Measurements from ENCODE around the gene ZBTB5.
"Not testable (repeated sequence)": the region's sequence is repeated elsewhere in the genome, so short reads cannot be mapped to it uniquely, and the experiment has no call there.

ZBTB5 gene

GRCh38 chr9:37485389-37486255, 20.4 kb upstream of the ZBTB5 start, which contains the start of gene POLR1E:
TSS of gene POLR1E (plus strand) at chr9:37485948. CDS start at chr9:37486048, 100 bp downstream.
- peak; percentile 88 to 98 for DNase-seq

DNA sequence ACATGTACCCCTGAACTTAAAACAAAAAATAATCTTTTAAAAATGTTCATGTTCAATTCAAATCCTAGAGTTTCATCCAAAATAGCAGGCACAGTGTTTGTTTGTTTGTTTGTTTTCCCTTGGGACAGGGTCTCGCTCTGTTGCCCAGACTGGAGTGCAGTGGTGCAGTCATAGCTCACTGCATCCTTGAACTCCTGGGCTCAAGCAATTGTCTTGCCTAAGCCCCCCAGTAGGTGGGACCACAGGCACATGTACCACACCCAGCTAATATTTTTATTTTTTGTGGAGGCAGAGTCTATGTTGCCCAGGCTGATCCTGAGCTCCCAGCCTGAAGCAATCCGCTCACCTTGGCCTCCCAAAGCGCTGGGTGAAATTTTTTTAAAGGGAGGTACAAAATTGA, 15.5 kb upstream of the ZBTB5 start:
- DNase-seq = peak in 1 of 2 experiments; percentile 18

DNA sequence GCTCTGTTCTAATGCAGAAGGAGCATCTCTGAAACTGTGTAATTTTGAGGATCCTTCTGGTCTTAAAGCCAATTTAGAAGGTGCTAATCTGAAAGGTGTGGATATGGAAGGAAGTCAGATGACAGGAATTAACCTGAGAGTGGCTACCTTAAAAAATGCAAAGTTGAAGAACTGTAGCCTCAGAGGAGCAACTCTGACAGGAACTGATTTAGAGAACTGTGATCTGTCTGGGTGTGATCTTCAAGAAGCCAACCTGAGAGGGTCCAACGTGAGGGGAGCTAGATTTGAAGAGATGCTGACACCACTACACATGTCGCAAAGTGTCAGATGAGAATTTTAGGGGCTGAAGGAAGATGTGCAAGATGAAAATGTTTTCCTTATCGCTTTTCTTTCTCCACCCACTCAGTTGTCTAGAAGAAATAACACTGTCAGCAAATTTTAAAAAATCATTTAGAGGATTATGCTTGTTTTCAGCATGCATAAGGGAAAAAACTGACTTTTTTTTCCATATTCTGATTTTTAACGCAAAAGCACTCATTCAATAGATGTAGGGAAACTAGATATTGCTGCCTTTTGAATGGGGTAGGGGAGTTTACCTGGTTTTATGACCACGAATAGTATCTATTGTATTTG, 12.9 kb upstream of the ZBTB5 start:
- DNase-seq = not testable (repeated sequence)

GRCh38 chr9:37477443-37477842, 12.2 kb upstream of the ZBTB5 start:
- DNase-seq = not testable (repeated sequence)

GRCh38 chr9:37476930-37477329, 11.7 kb upstream of the ZBTB5 start:
- no peak for DNase-seq

DNA sequence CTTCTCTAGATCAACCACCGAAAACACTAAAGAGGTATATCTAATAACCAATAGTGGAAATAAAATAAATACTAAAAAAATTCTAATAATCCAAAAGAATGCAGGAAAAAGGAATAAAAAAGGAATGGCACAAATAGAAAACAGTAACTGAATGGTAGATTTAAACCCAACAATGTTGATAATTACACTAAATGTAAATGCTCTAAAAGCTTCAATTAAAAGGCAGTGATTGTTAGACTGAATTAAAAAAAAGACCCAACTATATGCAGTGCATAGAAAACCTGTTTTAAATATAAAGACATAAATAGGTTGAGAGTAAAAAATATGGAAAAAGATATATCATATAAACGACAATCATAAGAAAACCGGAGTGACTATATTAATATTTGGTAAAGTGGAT, 9.2 kb upstream of the ZBTB5 start:
- DNase-seq = no peak

DNA sequence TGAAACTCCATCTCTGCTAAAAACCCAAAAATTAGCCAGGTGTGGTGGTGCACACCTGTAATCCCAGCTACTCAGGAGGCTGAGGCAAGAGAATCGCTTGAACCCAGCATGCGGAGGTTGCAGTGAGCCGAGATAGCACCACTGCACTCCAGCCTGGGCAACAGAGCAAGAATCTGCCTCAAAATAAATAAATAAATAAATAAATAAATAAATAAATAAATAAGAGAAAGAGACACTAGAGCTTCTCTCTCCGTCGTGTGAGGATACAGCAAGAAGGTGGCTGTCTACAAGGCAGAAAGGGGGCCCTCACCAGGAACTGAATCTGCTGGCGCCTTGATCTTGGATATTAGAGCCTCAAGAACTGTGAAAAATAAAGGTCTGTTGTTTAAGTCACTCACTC, 8.7 kb upstream of the ZBTB5 start:
- not testable (repeated sequence) for DNase-seq

- no peak for DNase-seq
Observed at GRCh38 chr9:37471942-37472684, 6.9 kb upstream of the ZBTB5 start.

GRCh38 chr9:37468620-37469019, 3.4 kb upstream of the ZBTB5 start:
- no peak for DNase-seq

- DNase-seq = not testable (repeated sequence)
Observed at GRCh38 chr9:37467530-37467929, 2.3 kb upstream of the ZBTB5 start.

- peak; percentile 50 to 63 for DNase-seq
Observed at GRCh38 chr9:37466037-37466709, 923 bp upstream of the ZBTB5 start.

DNA sequence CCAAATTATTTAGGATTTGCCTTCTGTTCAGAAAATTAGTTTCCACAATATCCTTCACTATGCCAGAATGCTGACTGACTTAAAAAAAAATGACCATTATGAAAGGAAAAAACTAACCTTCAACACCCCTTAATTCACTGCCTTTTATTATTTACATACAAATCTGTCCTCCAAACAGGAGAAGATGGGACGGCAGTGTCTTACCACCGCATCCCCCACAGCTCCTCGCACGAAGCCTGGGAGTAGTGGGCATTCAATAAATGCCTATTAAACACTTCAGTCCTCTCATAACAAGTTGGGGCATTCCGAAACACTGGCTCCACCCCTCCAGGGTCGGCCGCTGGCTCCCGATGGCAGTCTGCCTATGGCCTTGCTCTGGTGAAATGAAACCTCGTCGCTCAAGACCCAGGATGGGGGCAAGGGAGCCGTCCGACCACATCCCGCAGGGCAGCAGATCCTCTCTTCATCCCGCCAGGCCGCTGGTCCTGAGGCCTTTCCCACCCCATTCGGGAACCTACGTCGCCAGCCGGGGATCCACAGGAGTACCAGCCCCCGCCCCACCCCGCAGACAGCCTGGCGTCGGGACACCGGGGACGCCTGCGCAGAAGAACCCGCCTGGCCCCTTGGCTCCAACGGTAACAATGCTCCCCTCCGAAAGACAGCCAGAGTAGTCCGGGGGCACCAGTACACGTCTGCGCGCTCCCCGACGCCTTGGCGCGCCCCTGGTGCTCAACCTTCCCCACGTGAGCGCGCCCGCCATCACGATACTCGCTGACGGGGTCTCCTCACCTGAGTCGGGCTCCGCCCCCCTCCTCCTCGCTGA, 613 bp downstream of the ZBTB5 start:
- peak; percentile 65 to 97 for DNase-seq

DNA sequence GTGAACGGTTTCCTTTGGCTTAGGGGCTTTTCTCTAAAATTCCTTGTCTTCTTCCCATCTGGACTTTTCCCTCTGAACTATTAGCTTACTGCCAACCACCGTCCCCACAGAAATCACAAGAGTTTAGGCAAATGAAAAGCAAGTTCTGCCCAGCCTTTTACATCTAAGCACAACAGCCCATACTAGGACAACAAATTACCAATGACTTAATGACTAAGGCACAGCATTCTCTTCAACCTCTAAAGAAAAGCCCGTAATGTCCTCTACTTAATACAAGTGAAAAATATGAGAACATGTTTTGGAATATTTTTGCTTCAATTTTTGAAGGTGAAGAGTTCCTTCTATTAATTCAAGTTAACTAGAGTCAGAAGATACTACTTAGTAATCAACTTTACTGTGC, 1.2 kb downstream of the ZBTB5 start:
- DNase-seq = no peak

DNA sequence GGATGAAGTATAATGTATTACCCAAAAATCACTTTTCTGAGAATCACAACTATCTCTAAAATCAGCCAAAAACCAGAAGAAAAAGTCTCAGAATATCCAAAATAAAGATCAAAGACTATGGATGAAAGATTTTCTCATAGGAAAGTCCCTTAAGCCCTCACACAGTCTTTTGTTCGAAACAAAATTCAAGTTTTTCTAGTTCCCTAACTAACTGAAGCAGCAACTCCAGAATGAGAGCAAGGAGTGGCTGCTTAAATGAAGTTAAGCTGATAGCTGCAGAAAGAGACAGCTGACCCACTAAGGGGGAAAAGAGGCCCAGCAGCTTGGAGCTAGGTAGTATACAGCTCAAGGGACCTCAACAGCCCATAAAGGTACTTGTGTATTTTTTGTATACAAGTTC, 8.4 kb downstream of the ZBTB5 start:
- DNase-seq = no peak

- no peak for DNase-seq
Observed at GRCh38 chr9:37455884-37456647, 9.2 kb downstream of the ZBTB5 start.

- no peak for DNase-seq
Observed at GRCh38 chr9:37454238-37454637, 11.0 kb downstream of the ZBTB5 start.

DNA sequence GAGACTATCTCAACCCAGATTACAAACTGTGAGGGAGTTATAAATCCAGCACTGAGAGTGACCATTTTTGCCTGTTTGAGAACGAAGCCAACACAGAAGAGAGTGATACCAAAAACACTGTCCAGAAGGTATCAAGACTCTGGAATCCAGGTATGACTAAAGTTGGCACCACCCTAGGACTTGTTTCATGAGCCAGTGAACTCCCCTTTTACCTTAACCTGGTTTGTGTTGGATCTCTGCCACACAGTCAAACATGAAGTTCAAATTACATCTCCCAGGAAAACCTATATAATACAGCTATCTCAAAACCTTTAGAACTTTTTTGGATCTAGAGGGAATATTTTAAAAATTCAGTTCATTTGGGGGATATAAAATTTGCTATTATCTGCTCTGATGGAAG, 11.4 kb downstream of the ZBTB5 start:
- DNase-seq = no peak

DNA sequence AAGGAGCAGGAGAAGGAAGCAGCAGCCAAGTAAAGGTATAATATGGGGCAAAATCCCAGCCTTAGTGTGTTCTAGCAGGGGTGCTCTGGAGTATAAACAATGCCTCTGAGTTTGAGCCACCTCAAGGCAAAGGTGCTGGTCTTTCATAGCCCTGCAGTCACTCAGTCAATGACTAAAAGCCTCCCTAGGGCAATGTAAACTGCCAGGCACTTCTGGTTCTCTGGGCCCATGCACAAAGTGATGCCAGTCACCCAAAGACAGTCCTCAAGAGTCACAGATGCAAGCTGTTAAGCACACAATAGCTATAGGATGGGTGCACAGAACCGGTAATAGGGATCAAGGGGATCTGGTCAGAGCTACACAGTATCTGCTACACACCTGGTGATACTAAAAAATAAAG, 12.6 kb downstream of the ZBTB5 start:
- DNase-seq = no peak

GRCh38 chr9:37451628-37452027, 13.6 kb downstream of the ZBTB5 start:
- DNase-seq = no peak

DNA sequence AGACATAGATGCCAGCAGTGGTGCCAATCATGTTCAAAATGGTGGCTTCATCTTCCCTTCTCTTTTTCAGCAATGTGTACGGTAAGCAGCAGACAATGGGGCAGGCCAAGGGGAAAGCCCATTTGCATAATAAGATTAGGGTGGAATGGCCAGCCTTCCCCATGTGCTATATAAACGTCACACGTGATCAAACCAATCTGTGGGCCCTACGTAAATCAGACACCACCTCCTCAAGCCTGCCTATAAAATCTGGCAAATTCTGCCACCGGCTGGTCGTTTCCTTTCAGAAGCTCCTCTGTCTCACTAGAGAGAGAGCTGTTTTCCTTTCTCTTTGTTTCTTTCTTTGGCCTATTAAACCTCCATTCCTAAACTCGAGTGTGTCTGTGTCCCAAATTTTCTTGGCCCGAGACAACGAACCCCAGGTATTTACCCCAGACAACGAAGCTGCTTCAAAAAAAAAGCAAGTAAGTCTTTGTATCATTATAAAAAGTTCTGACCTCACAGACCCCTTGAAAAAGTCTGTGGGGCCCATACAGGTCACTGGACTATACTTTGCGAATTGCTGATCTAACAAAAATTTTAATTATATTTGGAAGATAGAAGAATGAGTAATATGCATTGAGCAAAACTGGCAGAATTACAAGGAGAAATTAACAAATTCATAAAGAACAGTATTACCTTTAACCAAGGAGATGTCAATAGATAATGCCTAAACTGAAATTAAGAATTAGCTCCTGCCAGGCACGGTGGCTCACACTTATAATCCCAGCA, 15.2 kb downstream of the ZBTB5 start:
- DNase-seq = peak in 1 of 2 experiments; percentile 14

Measured in NCI-H526 (cell line).